Psoas muscle (tissue), 8 donors: ENCODE data around the gene C20orf202. TPM values are rescaled to one million over a fixed set of nuclear protein-coding genes. Genes with fewer than 3 reads are reported as not detected.

Source experiments
- ATAC-seq, 4 donors: fragments of 200-7000 bp; cut with Tn5 transposase; one replicate each; pipeline ENCODE4 v1.9.1; 2020; ENCODE audit warnings: moderate library complexity in 3 of 4, mild to moderate bottlenecking in 2 of 4
- DNase-seq, 2 donors: peaks; one replicate each; pipeline ENCODE4 v3.0.0-alpha.2; 2020
- H3K27ac ChIP-seq: fragments of 200-600 bp; one replicate; pipeline ENCODE4 v1.8.0; 2022
- H3K27me3 ChIP-seq, 3 donors: fragments of 200-600 bp in 1 of 3; one replicate each; pipeline versions ENCODE4 v1.6.1 to v1.8.0; 2013 to 2022; ENCODE audit warnings: low read length in 2 of 3, mild to moderate bottlenecking in 2 of 3, moderate library complexity in 1 of 3; ENCODE audit not compliant: insufficient read depth in 3 of 3
- H3K36me3 ChIP-seq, 2 donors: fragments of 200-600 bp in 1 of 2; one replicate each; pipeline versions ENCODE4 v1.6.1 to v1.8.0; 2013 to 2022; ENCODE audit warnings: low read depth in 1 of 2, mild to moderate bottlenecking in 1 of 2, moderate library complexity in 1 of 2; ENCODE audit not compliant: insufficient read depth in 1 of 2
- H3K4me1 ChIP-seq: fragments of 200-600 bp; one replicate; pipeline ENCODE4 v1.8.0; 2022
- H3K4me3 ChIP-seq: fragments of 200-600 bp; one replicate; pipeline ENCODE4 v1.8.0; 2022; ENCODE audit warnings: mild to moderate bottlenecking
- H3K9me3 ChIP-seq: fragments of 200-600 bp; one replicate; pipeline ENCODE4 v1.8.0; 2022
- CTCF ChIP-seq: fragments of 200-600 bp; IDR thresholded peaks from one replicate; pipeline ENCODE4 v1.8.0; 2022; ENCODE audit warnings: antibody characterized with exemption
- WGBS, 3 donors: extraction: QIAGEN DNeasy Blood & Tissue Kit; methylation state at CpG; one replicate each; pipeline versions ENCODE4 v1.1.6 to v1.1.7; 2013; 5-methylcytosine and 5-hydroxymethylcytosine counted together
- intact Hi-C, 2 donors: fragments of 100-400 bp; cut with DNase I; formaldehyde crosslinking; loops; one replicate each; pipeline versions ENCODE4 v1.11.0 to v1.14.2; 2022
- polyA plus RNA-seq, 3 donors: library from polyadenylated mRNA; stranded (reverse); fragments of 200-250 nt; gene quantifications; one replicate each; pipeline ENCODE4 v1.2.3, GENCODE V29; 2013
- total RNA-seq, 4 donors: library from RNA; stranded (reverse); fragmentation: NEBNext Ultra II Directional in 2 of 4; extraction: Animal tissue kit (Norgen Biotek cat#: 25700) in 2 of 4; gene quantifications; one replicate each; pipeline versions ENCODE4 v1.2.1 to v1.2.4, GENCODE V29; 2021 to 2023
- donor health status: healthy with polysubstance abuse.
- donor health status: DM: no; HTN: no; CAD: no; lungs with moderate emphysema.
- donor health status: Bipolar disorder and iron deficiency.
- donor health status: healthy.
- donor health status: DM: yes; HTN: yes; CAD: no.
- donor health status: DM: no; HTN: no; CAD: no.
- donor health status: DM: no; HTN: no; CAD: no.
- donor health status: DM: yes; HTN: yes; CAD: no.

The C20orf202 gene
- total and polyA plus RNA-seq, 7 donors: 0.05 to 0.32 (median 0.12) TPM; not detected in 1

- Histone ChIP-seq H3K9me3 (no peaks in the 10 kb centered on the region), H3K27me3 (peaks cover 0 to 21% (median 4%) of the 10 kb centered on the region in 3 donors), H3K4me3 (no peak overlapping the region), H3K27ac (no peak overlapping the region), H3K36me3 (no peaks in the 10 kb centered on the region), H3K4me1 (no peaks in the 10 kb centered on the region)
- intact Hi-C loops: loop anchor here in 1 of 2 donors (10.0 kb wide), 1 partner anchor 233 kb away; no protein-coding TSS in a partner anchor
- DNase-seq (no peak), ATAC-seq (no peak)
- no peak for TF ChIP-seq CTCF
- WGBS, 3 donors: 77 to 79% (median 78%) methylated on average over 4 of the region's 4 CpGs
These were observed 15.6 kb upstream of the C20orf202 start for GRCh38 chr20:1187605-1188171.

- no peaks in the 10 kb centered on the region for H3K4me1 ChIP-seq
- H3K36me3 ChIP-seq: no peaks in the 10 kb centered on the region
- H3K27ac ChIP-seq: no peak overlapping the region
- 96 to 100% (median 100%) methylated on average over 1 of the region's 1 CpG for WGBS, 3 donors
- peaks cover 0 to 20% (median 4%) of the 10 kb centered on the region in 3 donors for H3K27me3 ChIP-seq
- H3K9me3 ChIP-seq: no peaks in the 10 kb centered on the region
- intact Hi-C loops: loop anchor here in 1 of 2 donors (10.0 kb wide), 1 partner anchor 234 kb away; no protein-coding TSS in a partner anchor
- H3K4me3 ChIP-seq: no peak overlapping the region
- DNase-seq (no peak), ATAC-seq (no peak)
- no peak for TF ChIP-seq CTCF
These were observed 14.9 kb upstream of the C20orf202 start for GRCh38 chr20:1188347-1188746.

- Histone ChIP-seq H3K36me3 (no peaks in the 10 kb centered on the region), H3K27ac (no peak overlapping the region), H3K4me3 (no peak overlapping the region), H3K4me1 (no peaks in the 10 kb centered on the region), H3K9me3 (no peaks in the 10 kb centered on the region), H3K27me3 (peaks cover 0 to 6% (median 0%) of the 10 kb centered on the region in 3 donors)
- ATAC-seq (no peak), DNase-seq (no peak)
- no peak for TF ChIP-seq CTCF
- intact Hi-C loops: loop anchor here in 1 of 2 donors (10.0 kb wide), 1 partner anchor 235 kb away; no protein-coding TSS in a partner anchor
- WGBS, 3 donors: 43 to 63% (median 61%) methylated on average over 1 of the region's 1 CpG
These were observed 13.4 kb upstream of the C20orf202 start for GRCh38 chr20:1189827-1190226.

- 44 to 60% (median 56%) methylated on average over 3 of the region's 3 CpGs for WGBS, 3 donors
- Histone ChIP-seq H3K27me3 (peaks cover 0 to 2% (median 0%) of the 10 kb centered on the region in 3 donors), H3K27ac (no peak overlapping the region), H3K9me3 (no peaks in the 10 kb centered on the region), H3K4me3 (no peak overlapping the region), H3K36me3 (no peaks in the 10 kb centered on the region), H3K4me1 (no peaks in the 10 kb centered on the region)
- no peak for TF ChIP-seq CTCF
- DNase-seq (no peak), ATAC-seq (no peak)
- intact Hi-C loops: no loop called here
These were observed 12.4 kb upstream of the C20orf202 start for GRCh38 chr20:1190847-1191246.

GRCh38 chr20:1191299-1191698 is 12.0 kb upstream of the C20orf202 start:
- H3K27me3 ChIP-seq: no peaks in the 10 kb centered on the region
- no peaks in the 10 kb centered on the region for H3K4me1 ChIP-seq
- WGBS, 3 donors: 53 to 69% (median 61%) methylated on average over 3 of the region's 3 CpGs
- DNase-seq (no peak), ATAC-seq (no peak)
- no peak overlapping the region for H3K27ac ChIP-seq
- H3K4me3 ChIP-seq: no peak overlapping the region
- intact Hi-C loops: no loop called here
- H3K9me3 ChIP-seq: no peaks in the 10 kb centered on the region
- no peaks in the 10 kb centered on the region for H3K36me3 ChIP-seq
- TF ChIP-seq CTCF: no peak
